ENCODE data around the gene IFT57.

GRCh38 chr3:108130701-108131474 lies 91.3 kb downstream of the IFT57 start:
- TF ChIP-seq CTCF (IDR thresholded peaks at IDR 0.05) (no peak), POLR2A (IDR thresholded peaks at IDR 0.05) (no peak), EP300 (IDR thresholded peaks at IDR 0.05) (no peak)
